Mammary epithelial cell (primary cell): Measurements from ENCODE around the gene OSCP1.

Experiments
- EZH2 ChIP-seq: IDR thresholded peaks from 2 replicates; pipeline ENCODE4 v1.6.1; 2012; ENCODE audit warnings: low read length, inconsistent platforms, borderline replicate concordance
- TF ChIP-seq, protein P1 (sequence below), 2 donors: IDR thresholded peaks in 1 of 2; conservative IDR thresholded peaks in 1 of 2; 2 replicates each; pipeline ENCODE4 v1.5.1; 2011 to 2012; ENCODE audit warnings: inconsistent platforms in 2 of 2, low read length in 2 of 2, mild to moderate bottlenecking in 2 of 2, control low read depth in 1 of 2, low read depth in 1 of 2; ENCODE audit not compliant: insufficient read depth in 1 of 2; ENCODE audit errors: extremely low read depth in 1 of 2

- TF ChIP-seq, protein P1, sequence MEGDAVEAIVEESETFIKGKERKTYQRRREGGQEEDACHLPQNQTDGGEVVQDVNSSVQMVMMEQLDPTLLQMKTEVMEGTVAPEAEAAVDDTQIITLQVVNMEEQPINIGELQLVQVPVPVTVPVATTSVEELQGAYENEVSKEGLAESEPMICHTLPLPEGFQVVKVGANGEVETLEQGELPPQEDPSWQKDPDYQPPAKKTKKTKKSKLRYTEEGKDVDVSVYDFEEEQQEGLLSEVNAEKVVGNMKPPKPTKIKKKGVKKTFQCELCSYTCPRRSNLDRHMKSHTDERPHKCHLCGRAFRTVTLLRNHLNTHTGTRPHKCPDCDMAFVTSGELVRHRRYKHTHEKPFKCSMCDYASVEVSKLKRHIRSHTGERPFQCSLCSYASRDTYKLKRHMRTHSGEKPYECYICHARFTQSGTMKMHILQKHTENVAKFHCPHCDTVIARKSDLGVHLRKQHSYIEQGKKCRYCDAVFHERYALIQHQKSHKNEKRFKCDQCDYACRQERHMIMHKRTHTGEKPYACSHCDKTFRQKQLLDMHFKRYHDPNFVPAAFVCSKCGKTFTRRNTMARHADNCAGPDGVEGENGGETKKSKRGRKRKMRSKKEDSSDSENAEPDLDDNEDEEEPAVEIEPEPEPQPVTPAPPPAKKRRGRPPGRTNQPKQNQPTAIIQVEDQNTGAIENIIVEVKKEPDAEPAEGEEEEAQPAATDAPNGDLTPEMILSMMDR (conservative IDR thresholded peaks at IDR 0.05 in 1 of 2, IDR thresholded peaks at IDR 0.05 in 1 of 2; ENCODE audit: extremely low read depth in 1 of 2, insufficient read depth in 1 of 2, low read depth in 1 of 2, low read length in 2 of 2), result no peak
- no peak for TF ChIP-seq EZH2
These were observed 22.4 kb upstream of the OSCP1 start for GRCh38 chr1:36472656-36473055.
